GM12878 (cell line): ENCODE data around the gene ADGRV1. TPM values are rescaled to one million over a fixed set of nuclear protein-coding genes. Genes with fewer than 3 reads are reported as not detected.

Source experiments
- ATAC-seq: fragments of 200-7000 bp; cut with Tn5 transposase; 3 replicates; pipeline ENCODE4 v1.9.1; 2020; ENCODE audit warnings: mild to moderate bottlenecking, moderate library complexity
- BruUV-seq: library from RNA; stranded (reverse); fragments of 400-500 nt; replicated peaks from 2 replicates; lab custom pipeline; 2021; lab: Mats Ljungman, UMichigan
- CTCF ChIA-PET: fragments of 300-600 bp; sonication (Branson Sonifier 250); formaldehyde crosslinking; extraction: SDS; loops from one replicate; lab custom pipeline; 2021; ENCODE audit warnings: inconsistent platforms; lab: Yijun Ruan, JAX
- POLR2A ChIA-PET: fragments of 350-600 bp; formaldehyde crosslinking; extraction: SDS; loops from one replicate; lab custom pipeline; 2021; ENCODE audit warnings: inconsistent platforms; lab: Charles Lee
- RAD21 ChIA-PET: fragments of 300-600 bp; sonication (Branson Sonifier 250); formaldehyde crosslinking; loops from one replicate; lab custom pipeline; 2023; ENCODE audit warnings: antibody characterized with exemption; ENCODE audit not compliant: unreplicated experiment; lab: Charles Lee
- SMC1A ChIA-PET: fragments of 300-600 bp; sonication (Branson Sonifier 250); formaldehyde crosslinking; loops from one replicate; lab custom pipeline; 2023; ENCODE audit not compliant: unreplicated experiment, uncharacterized antibody; lab: Charles Lee
- DNase-seq: peaks from one replicate; pipeline ENCODE4 v3.0.0-alpha.2; 2011; ENCODE audit warnings: low read depth, low spot score
- FAIRE-seq: peaks from 3 replicates; lab custom pipeline; 2011; peaks lifted over from hg19 to GRCh38; lab: Jason Lieb, UNC
- H2AFZ ChIP-seq: 2 replicates; pipeline ENCODE4 v1.6.0; 2011; ENCODE audit warnings: low read depth, low read length, control low read depth; ENCODE audit not compliant: control insufficient read depth
- H3K27ac ChIP-seq: 2 replicates; pipeline ENCODE4 v1.5.1; 2011; ENCODE audit warnings: control low read depth; ENCODE audit not compliant: control insufficient read depth, insufficient read depth
- H3K27me3 ChIP-seq, 2 experiments: replicated peaks in 1 of 2; 2 replicates each; pipeline versions ENCODE4 v1.6.0 to v1.6.1; 2011; ENCODE audit warnings: low read length in 1 of 2; ENCODE audit not compliant: control insufficient read depth in 2 of 2, insufficient read depth in 2 of 2
- H3K36me3 ChIP-seq, 2 experiments: 2 replicates each; pipeline ENCODE4 v1.5.1; 2011; ENCODE audit warnings: low read length in 1 of 2; ENCODE audit not compliant: control insufficient read depth in 2 of 2, insufficient read depth in 2 of 2
- H3K4me1 ChIP-seq: 2 replicates; pipeline ENCODE4 v1.6.1; 2011; ENCODE audit warnings: mild to moderate bottlenecking, low read length, moderate library complexity, mixed read lengths; ENCODE audit not compliant: control insufficient read depth, insufficient read depth
- H3K4me2 ChIP-seq: 2 replicates; pipeline ENCODE4 v1.6.0; 2011; ENCODE audit warnings: control low read depth; ENCODE audit not compliant: control insufficient read depth, insufficient read depth
- H3K4me3 ChIP-seq: fragments of 200-600 bp; sonication (generic); 2 replicates; pipeline ENCODE4 v1.5.1; 2016
- H3K79me2 ChIP-seq: 2 replicates; pipeline ENCODE4 v1.6.0; 2011; ENCODE audit warnings: low read length; ENCODE audit not compliant: control insufficient read depth, insufficient read depth
- H3K9ac ChIP-seq: 2 replicates; pipeline ENCODE4 v1.8.0; 2011; ENCODE audit warnings: low read length, control low read depth, mixed read lengths; ENCODE audit not compliant: control insufficient read depth, insufficient read depth
- H3K9me3 ChIP-seq: replicated peaks from 3 replicates; pipeline ENCODE4 v1.5.1; 2011; ENCODE audit warnings: mild to moderate bottlenecking, low read length; ENCODE audit not compliant: control insufficient read depth, insufficient read depth
- H4K20me1 ChIP-seq: 2 replicates; pipeline ENCODE4 v1.6.0; 2011; ENCODE audit not compliant: control insufficient read depth, insufficient read depth
- BACH1 ChIP-seq: fragments of 450-650 bp; IDR thresholded peaks from 2 replicates; pipeline ENCODE4 v1.6.1; 2017; ENCODE audit warnings: mild to moderate bottlenecking, borderline replicate concordance
- NFIC ChIP-seq: IDR thresholded peaks from 2 replicates; pipeline ENCODE4 v1.6.1; 2012; ENCODE audit warnings: low read depth, mild to moderate bottlenecking, inconsistent platforms, low read length, moderate library complexity
- SP1 ChIP-seq: IDR thresholded peaks from one replicate; pipeline ENCODE4 v1.6.1; 2011; ENCODE audit warnings: low read depth, low read length
- SREBF2 ChIP-seq: IDR thresholded peaks from 2 replicates; pipeline ENCODE4 v1.6.1; 2012; ENCODE audit warnings: mild to moderate bottlenecking, low read length
- WGBS: methylation state at CpG from one replicate; pipeline ENCODE4 v1.1.6; 2016; ENCODE audit warnings: low lambda C conversion rate; ENCODE audit not compliant: insufficient replicate concordance, insufficient coverage; ENCODE audit errors: missing lambda C conversion rate; 5-methylcytosine and 5-hydroxymethylcytosine counted together
- in situ Hi-C: fragments of 300-500 bp; cut with MboI; formaldehyde crosslinking; loops from 9 replicates; pipeline ENCODE4 v1.14.3; 2018; ENCODE audit warnings: mixed read lengths
- intact Hi-C: fragments of 100-400 bp; cut with micrococcal nuclease; formaldehyde crosslinking; loops from one replicate; pipeline ENCODE4 v1.14.2; 2022; ENCODE audit not compliant: unreplicated experiment
- polyA plus RNA-seq, 11 experiments: library from polyadenylated mRNA; depleted of rRNA in 4 of 11; unstranded in 6 of 11; stranded (reverse) in 5 of 11; fragments of >200 nt; fragmentation: Nextera tagmentation in 4 of 11; fragmentation: Illumina TruSeq in 1 of 11; extraction: Ambion mirVana in 4 of 11; extraction: Trizol in 1 of 11; gene quantifications; 1 replicate in 1 of 11; 2 replicates in 10 of 11; pipeline versions ENCODE4 v1.2.1 to v1.2.3, GENCODE V29; 2011 to 2016; ENCODE audit warnings: inconsistent platforms in 2 of 11, missing spikeins in 2 of 11, low read depth in 1 of 11
- total RNA-seq, 4 experiments: library from RNA; depleted of rRNA in 3 of 4; stranded (reverse); fragments of >200 nt in 3 of 4; fragmentation: Illumina TruSeq in 1 of 4; extraction: Trizol in 1 of 4; gene quantifications; 2 replicates each; pipeline versions ENCODE4 v1.2.1 to v1.2.3, GENCODE V29; 2013 to 2021
- TF ChIP-seq, protein P1 (sequence below): IDR thresholded peaks from 2 replicates; pipeline ENCODE4 v1.6.1; 2011; ENCODE audit warnings: low read depth, low read length, improper control_type of control experiment, borderline replicate concordance
- TF ChIP-seq, protein P2 (sequence below): IDR thresholded peaks from 2 replicates; pipeline ENCODE4 v1.6.1; 2012; ENCODE audit warnings: improper control_type of control experiment, low read depth, low read length; ENCODE audit not compliant: insufficient replicate concordance

ADGRV1 gene
- total and polyA plus RNA-seq, 10 of the 15 experiments (the other 5 are each of a cell fraction or from before 2014, with no cell fraction given): 0.04 to 8.1 (median 0.16) TPM; not detected in 1

DNA sequence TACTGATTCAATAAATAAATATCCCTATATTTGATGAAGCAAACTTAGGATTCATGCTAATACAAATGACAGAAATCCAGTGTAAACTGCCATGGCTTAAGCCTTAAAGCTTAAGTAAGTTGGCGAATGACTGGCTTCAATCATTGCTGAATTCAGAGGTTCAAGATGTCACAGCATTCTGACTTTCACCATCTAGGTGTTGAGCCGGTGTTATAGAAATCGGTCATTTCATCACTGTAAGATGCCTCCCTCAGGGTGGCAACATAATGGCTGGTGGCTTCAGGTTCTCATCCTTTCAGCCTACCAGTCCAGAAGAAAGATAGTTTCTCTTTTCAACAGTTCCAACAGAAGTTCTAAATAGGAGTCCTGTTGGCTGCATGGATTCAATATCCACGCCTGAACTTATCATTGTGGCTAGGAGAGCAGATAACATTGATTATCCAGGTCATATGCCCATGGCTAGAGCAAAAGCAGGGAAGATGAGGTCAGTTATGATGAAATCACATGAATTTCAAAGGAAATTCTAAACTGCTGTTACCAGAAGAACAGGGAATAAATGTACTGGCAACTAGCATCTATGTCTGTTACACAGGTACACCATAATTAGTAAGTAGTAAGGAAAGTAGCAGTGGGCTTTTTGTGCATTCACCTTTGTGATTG lies 460.2 kb downstream of the ADGRV1 start:
- TF ChIP-seq, protein P1, sequence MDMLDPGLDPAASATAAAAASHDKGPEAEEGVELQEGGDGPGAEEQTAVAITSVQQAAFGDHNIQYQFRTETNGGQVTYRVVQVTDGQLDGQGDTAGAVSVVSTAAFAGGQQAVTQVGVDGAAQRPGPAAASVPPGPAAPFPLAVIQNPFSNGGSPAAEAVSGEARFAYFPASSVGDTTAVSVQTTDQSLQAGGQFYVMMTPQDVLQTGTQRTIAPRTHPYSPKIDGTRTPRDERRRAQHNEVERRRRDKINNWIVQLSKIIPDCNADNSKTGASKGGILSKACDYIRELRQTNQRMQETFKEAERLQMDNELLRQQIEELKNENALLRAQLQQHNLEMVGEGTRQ: no peak
- TF ChIP-seq SP1: no peak
- TF ChIP-seq NFIC: no peak
- TF ChIP-seq SREBF2: no peak
- TF ChIP-seq, protein P2, sequence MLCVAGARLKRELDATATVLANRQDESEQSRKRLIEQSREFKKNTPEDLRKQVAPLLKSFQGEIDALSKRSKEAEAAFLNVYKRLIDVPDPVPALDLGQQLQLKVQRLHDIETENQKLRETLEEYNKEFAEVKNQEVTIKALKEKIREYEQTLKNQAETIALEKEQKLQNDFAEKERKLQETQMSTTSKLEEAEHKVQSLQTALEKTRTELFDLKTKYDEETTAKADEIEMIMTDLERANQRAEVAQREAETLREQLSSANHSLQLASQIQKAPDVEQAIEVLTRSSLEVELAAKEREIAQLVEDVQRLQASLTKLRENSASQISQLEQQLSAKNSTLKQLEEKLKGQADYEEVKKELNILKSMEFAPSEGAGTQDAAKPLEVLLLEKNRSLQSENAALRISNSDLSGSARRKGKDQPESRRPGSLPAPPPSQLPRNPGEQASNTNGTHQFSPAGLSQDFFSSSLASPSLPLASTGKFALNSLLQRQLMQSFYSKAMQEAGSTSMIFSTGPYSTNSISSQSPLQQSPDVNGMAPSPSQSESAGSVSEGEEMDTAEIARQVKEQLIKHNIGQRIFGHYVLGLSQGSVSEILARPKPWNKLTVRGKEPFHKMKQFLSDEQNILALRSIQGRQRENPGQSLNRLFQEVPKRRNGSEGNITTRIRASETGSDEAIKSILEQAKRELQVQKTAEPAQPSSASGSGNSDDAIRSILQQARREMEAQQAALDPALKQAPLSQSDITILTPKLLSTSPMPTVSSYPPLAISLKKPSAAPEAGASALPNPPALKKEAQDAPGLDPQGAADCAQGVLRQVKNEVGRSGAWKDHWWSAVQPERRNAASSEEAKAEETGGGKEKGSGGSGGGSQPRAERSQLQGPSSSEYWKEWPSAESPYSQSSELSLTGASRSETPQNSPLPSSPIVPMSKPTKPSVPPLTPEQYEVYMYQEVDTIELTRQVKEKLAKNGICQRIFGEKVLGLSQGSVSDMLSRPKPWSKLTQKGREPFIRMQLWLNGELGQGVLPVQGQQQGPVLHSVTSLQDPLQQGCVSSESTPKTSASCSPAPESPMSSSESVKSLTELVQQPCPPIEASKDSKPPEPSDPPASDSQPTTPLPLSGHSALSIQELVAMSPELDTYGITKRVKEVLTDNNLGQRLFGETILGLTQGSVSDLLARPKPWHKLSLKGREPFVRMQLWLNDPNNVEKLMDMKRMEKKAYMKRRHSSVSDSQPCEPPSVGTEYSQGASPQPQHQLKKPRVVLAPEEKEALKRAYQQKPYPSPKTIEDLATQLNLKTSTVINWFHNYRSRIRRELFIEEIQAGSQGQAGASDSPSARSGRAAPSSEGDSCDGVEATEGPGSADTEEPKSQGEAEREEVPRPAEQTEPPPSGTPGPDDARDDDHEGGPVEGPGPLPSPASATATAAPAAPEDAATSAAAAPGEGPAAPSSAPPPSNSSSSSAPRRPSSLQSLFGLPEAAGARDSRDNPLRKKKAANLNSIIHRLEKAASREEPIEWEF: no peak
- TF ChIP-seq BACH1: no peak
- H2AFZ ChIP-seq: no peak overlapping the region
- no peaks in the 10 kb centered on the region for H3K4me1 ChIP-seq
- ChIA-PET CTCF (no interaction called here), POLR2A (no interaction called here), SMC1A (no interaction called here), RAD21 (no interaction called here)
- H3K36me3 ChIP-seq: no peaks in the 10 kb centered on the region
- H3K9me3 ChIP-seq: no peaks in the 10 kb centered on the region
- H3K27me3 ChIP-seq: no peaks in the 10 kb centered on the region
- H3K4me3 ChIP-seq: no peak overlapping the region
- H4K20me1 ChIP-seq: no peaks in the 10 kb centered on the region
- ATAC-seq: no peak
- intact Hi-C loops (no loop called here), in situ Hi-C loops (no loop called here)
- no peak for DNase-seq
- FAIRE-seq: no peak
- H3K27ac ChIP-seq: no peak overlapping the region
- 49% methylated on average over 4 of the region's 4 CpGs for WGBS
- H3K9ac ChIP-seq: no peak overlapping the region
- no peak overlapping the region for H3K4me2 ChIP-seq
- no TSS peak for BruUV-seq
- H3K79me2 ChIP-seq: no peaks in the 10 kb centered on the region
